Stimulated activated naive CD8-positive, alpha-beta T cell treated with anti-CD3 and anti-CD28 coated beads, Interleukin-15, Interleukin-2, amounts not matched to agents 100 U/mL and 50 U/mL, for 24 hours (primary cell): Measurements from ENCODE around the gene EFEMP2.
A peak's percentile ranks its signal among the peaks of the same experiment; 100 is the strongest.

Experiments
- ATAC-seq: fragments of 150-1000 bp; cut with Tn5 transposase; one replicate; pipeline ENCODE4 v1.10.0; 2021
- DNase-seq: peaks from one replicate; pipeline ENCODE4 v3.0.0; 2021

EFEMP2 gene

GRCh38 chr11:65866509-65867283, 5.9 kb downstream of the EFEMP2 start:
- DNase-seq (no peak), ATAC-seq (no peak)

- ATAC-seq (no peak), DNase-seq (no peak)
Measured at GRCh38 chr11:65865550-65866172, 6.9 kb downstream of the EFEMP2 start.

GRCh38 chr11:65864706-65865471, 7.7 kb downstream of the EFEMP2 start:
- ATAC-seq (no peak), DNase-seq (no peak)

- ATAC-seq (no peak), DNase-seq (no peak)
Measured at GRCh38 chr11:65863889-65864705, 8.5 kb downstream of the EFEMP2 start.

- ATAC-seq, result no peak
- no peak for DNase-seq
Measured at GRCh38 chr11:65862941-65863888, 9.4 kb downstream of the EFEMP2 start.

- DNase-seq, result no peak
- ATAC-seq, result no peak
Measured at GRCh38 chr11:65862191-65862735, 10.3 kb downstream of the EFEMP2 start.

- DNase-seq, result no peak
Measured at GRCh38 chr11:65861533-65862183, 10.9 kb downstream of the EFEMP2 start.

GRCh38 chr11:65861165-65861505, 11.5 kb downstream of the EFEMP2 start:
- no peak for ATAC-seq

More at GRCh38 chr11:65861533-65862183, 10.9 kb downstream of the EFEMP2 start:
- ATAC-seq, result no peak

GRCh38 chr11:65860278-65861164, 12.1 kb downstream of the EFEMP2 start, which contains the start of gene MUS81:
TSS of gene MUS81 (plus strand) at chr11:65860433. CDS start at chr11:65860754, 321 bp downstream.
- peak; percentile 39 for ATAC-seq
- peak; percentile 97 for DNase-seq

More at GRCh38 chr11:65861165-65861505, 11.5 kb downstream of the EFEMP2 start:
- no peak for DNase-seq

- DNase-seq, result peak; percentile 62
- ATAC-seq, result peak; percentile 0
Measured at GRCh38 chr11:65859812-65860277, 12.8 kb downstream of the EFEMP2 start.

- peak; percentile 78 for ATAC-seq
Measured at GRCh38 chr11:65859095-65859811, 13.3 kb downstream of the EFEMP2 start.

GRCh38 chr11:65858681-65859087, 13.9 kb downstream of the EFEMP2 start:
- DNase-seq (no peak), ATAC-seq (no peak)

More at GRCh38 chr11:65859095-65859811, 13.3 kb downstream of the EFEMP2 start:
- peak; percentile 99 for DNase-seq

GRCh38 chr11:65857853-65858680, 14.5 kb downstream of the EFEMP2 start, which contains the start of gene CFL1:
TSS of gene CFL1 (minus strand) at chr11:65858180. CDS start at chr11:65858099, 81 bp downstream.
- peak; percentile 97 for DNase-seq
- peak; percentile 71 for ATAC-seq

GRCh38 chr11:65857500-65857852, 15.1 kb downstream of the EFEMP2 start:
- no peak for ATAC-seq
- DNase-seq, result no peak

- peak; percentile 3 for ATAC-seq
Measured at GRCh38 chr11:65856689-65857499, 15.7 kb downstream of the EFEMP2 start.

GRCh38 chr11:65855927-65856363, 16.7 kb downstream of the EFEMP2 start:
- DNase-seq (peak; percentile 5), ATAC-seq (no peak)

More at GRCh38 chr11:65856689-65857499, 15.7 kb downstream of the EFEMP2 start:
- peak; percentile 86 for DNase-seq
